HepG2 (cell line): Measurements from ENCODE around the gene KNG1. TPM values are rescaled to one million over a fixed set of nuclear protein-coding genes. Genes with fewer than 3 reads are reported as not detected.
A peak's percentile ranks its signal among the peaks of the same experiment; 100 is the strongest.

Experiments
- EEA1 ChIP-seq: sonication (generic); formaldehyde crosslinking; IDR thresholded peaks from 2 replicates; pipeline ENCODE4 v1.5.1; 2020; ENCODE audit warnings: mild to moderate bottlenecking, missing genetic modification reagents, borderline replicate concordance
- EED ChIP-seq: sonication (generic); formaldehyde crosslinking; IDR thresholded peaks from 2 replicates; pipeline ENCODE4 v1.5.0; 2020; ENCODE audit warnings: mild to moderate bottlenecking, missing genetic modification reagents
- FOXP4 ChIP-seq: sonication (generic); formaldehyde crosslinking; IDR thresholded peaks from 2 replicates; pipeline ENCODE4 v1.4.0; 2020; ENCODE audit warnings: missing genetic modification reagents
- HNRNPUL1 ChIP-seq: fragments of 200-400 bp; formaldehyde crosslinking; IDR thresholded peaks from 2 replicates; pipeline ENCODE4 v1.6.1; 2017; ENCODE audit warnings: low read depth, mild to moderate bottlenecking, low read length, moderate library complexity
- KDM2A ChIP-seq: sonication (generic); formaldehyde crosslinking; IDR thresholded peaks from 2 replicates; pipeline ENCODE4 v1.4.0; 2020; ENCODE audit warnings: low read depth, missing genetic modification reagents, borderline replicate concordance
- MIER3 ChIP-seq: IDR thresholded peaks from 2 replicates; pipeline ENCODE4 v1.6.1; 2016; ENCODE audit warnings: missing compliant biosample characterization, borderline replicate concordance
- PCBP1 ChIP-seq: fragments of 200-400 bp; formaldehyde crosslinking; IDR thresholded peaks from 2 replicates; pipeline ENCODE4 v1.6.1; 2017; ENCODE audit warnings: mild to moderate bottlenecking, low read depth, low read length, borderline replicate concordance
- PRMT3 ChIP-seq: sonication (generic); formaldehyde crosslinking; IDR thresholded peaks from 2 replicates; pipeline ENCODE4 v1.8.1; 2022; ENCODE audit warnings: low read depth, mild to moderate bottlenecking, moderate library complexity, missing genetic modification reagents, borderline replicate concordance
- REST ChIP-seq, 2 experiments: IDR thresholded peaks; 2 replicates each; pipeline ENCODE4 v1.6.1; 2011 to 2012; ENCODE audit warnings: low read length in 2 of 2, borderline replicate concordance in 1 of 2, low read depth in 1 of 2, mild to moderate bottlenecking in 1 of 2, moderate library complexity in 1 of 2
- RXRB ChIP-seq: IDR thresholded peaks from 2 replicates; pipeline ENCODE4 v1.6.1; 2016; ENCODE audit warnings: borderline replicate concordance, missing genetic modification reagents, missing compliant biosample characterization
- ZNF136 ChIP-seq: sonication (generic); formaldehyde crosslinking; IDR thresholded peaks from 2 replicates; pipeline ENCODE4 v1.8.1; 2022; ENCODE audit warnings: low read depth, mild to moderate bottlenecking, moderate library complexity, missing genetic modification reagents
- ZNF407 ChIP-seq: sonication (generic); formaldehyde crosslinking; IDR thresholded peaks from one replicate; pipeline ENCODE4 v1.5.1; 2020; ENCODE audit warnings: mild to moderate bottlenecking, missing genetic modification reagents; ENCODE audit errors: not compliant biosample characterization
- ZNF652 ChIP-seq: IDR thresholded peaks from 2 replicates; pipeline ENCODE4 v1.6.1; 2016; ENCODE audit warnings: low read depth, borderline replicate concordance
- polyA plus RNA-seq, 8 experiments: library from polyadenylated mRNA; depleted of rRNA in 3 of 8; stranded (reverse) in 7 of 8; unstranded in 1 of 8; fragments of >200 nt; fragmentation: Illumina TruSeq in 4 of 8; extraction: Trizol in 4 of 8; gene quantifications; 2 replicates each; pipeline versions ENCODE4 v1.2.1 to v1.2.3, GENCODE V29; 2011 to 2016; ENCODE audit warnings: low read depth in 4 of 8, missing spikeins in 1 of 8, mixed read lengths in 1 of 8; ENCODE audit not compliant: insufficient read depth in 1 of 8
- total RNA-seq, 5 experiments: library from RNA; depleted of rRNA; stranded (reverse); fragments of >200 nt; fragmentation: Illumina TruSeq; extraction: Trizol; gene quantifications; 2 replicates each; pipeline ENCODE4 v1.2.3, GENCODE V29; 2016; ENCODE audit warnings: low read depth in 1 of 5

The KNG1 gene
- total and polyA plus RNA-seq, 2 of the 13 experiments (the other 11 are each of a cell fraction or from before 2014, with no cell fraction given), result 6.5 to 7.0 TPM

- TF ChIP-seq REST (IDR thresholded peaks at IDR 0.05; ENCODE audit: borderline replicate concordance in 1 of 2, low read depth in 1 of 2, low read length in 2 of 2) (peak in 1 of 2 experiments; percentile 75; a peak in 1 of 4 replicates), ZNF652 (CRISPR knock-in tag) (peak; percentile 31; the same call in 1 of the 2 replicates), ZNF136 (CRISPR knock-in tag) (peak; percentile 94), PCBP1 (peak; percentile 99), RXRB (peak; percentile 61), MIER3 (CRISPR knock-in tag) (0 out of 2 replicates have a peak, but pooled peaks have one; percentile 20), FOXP4 (CRISPR knock-in tag) (peak; percentile 48; the same call in 1 of the 2 replicates), ZNF407 (CRISPR knock-in tag) (no peak), HNRNPUL1 (0 out of 2 replicates have a peak, but pooled peaks have one; percentile 28), EED (CRISPR knock-in tag) (no peak; the same call in none of the 2 replicates), EEA1 (CRISPR knock-in tag) (0 out of 2 replicates have a peak, but pooled peaks have one; percentile 48), PRMT3 (CRISPR knock-in tag) (0 out of 2 replicates have a peak, but pooled peaks have one; percentile 68), KDM2A (peak; percentile 91)
Measured at GRCh38 chr3:186783058-186783730, 66.0 kb downstream of the KNG1 start, which contains the start of gene EIF4A2 (continued).
